Uterine smooth muscle cell (primary cell): ENCODE results near the gene POLR1C. TPM values are rescaled to one million over a fixed set of nuclear protein-coding genes. Genes with fewer than 3 reads are reported as not detected.

Experiments used
- total RNA-seq: library from RNA; depleted of rRNA; stranded (reverse); fragments of >200 nt; gene quantifications from 2 replicates; pipeline ENCODE4 v1.2.3, GENCODE V29; 2014

Gene POLR1C
- total RNA-seq, result 27.7 and 45.9 TPM in 2 replicates

GRCh38 chr6:43516697-43517504 is at the start of gene POLR1C, which contains the start of gene YIPF3:
POLR1C (plus strand) TSS chr6:43517089; CDS start chr6:43517110, 21 bp downstream.
YIPF3 (minus strand) TSS chr6:43516926; CDS start chr6:43516807, 119 bp downstream.

GRCh38 chr6:43477235-43478007 is 39.5 kb upstream of the POLR1C start, which contains the start of gene TJAP1:
TJAP1 (plus strand) TSS chr6:43477570; CDS start chr6:43499002, 21,432 bp downstream.

GRCh38 chr6:43509984-43510826 is 6.7 kb upstream of the POLR1C start, which contains the start of gene LRRC73:
LRRC73 (minus strand) TSS chr6:43510346; CDS start chr6:43509785, 561 bp downstream.

Other genes starting within 250 kb of the POLR1C start
- not detected in 2 replicates for gene SLC22A7, start 218.8 kb upstream of the POLR1C start, total RNA-seq
- gene CRIP3, start 208.3 kb upstream of the POLR1C start, total RNA-seq, result not detected in 2 replicates
- gene ZNF318, start 147.4 kb upstream of the POLR1C start, total RNA-seq, result 5.5 and 7.5 TPM in 2 replicates
- 18.4 and 24.6 TPM in 2 replicates for gene ABCC10, start 89.5 kb upstream of the POLR1C start, total RNA-seq
- 0.66 and 1.1 TPM in 2 replicates for gene DLK2, start 61.5 kb upstream of the POLR1C start, total RNA-seq
- 9.9 and 10.1 TPM in 2 replicates for gene TJAP1, start 39.5 kb upstream of the POLR1C start, total RNA-seq
- 0.44 and 0.62 TPM in 2 replicates for gene LRRC73, start 6.7 kb upstream of the POLR1C start, total RNA-seq
- 72.5 and 97.2 TPM in 2 replicates for gene YIPF3, start 163 bp upstream of the POLR1C start, total RNA-seq
- 20.5 and 27.2 TPM in 2 replicates for gene XPO5, start 58.9 kb downstream of the POLR1C start, total RNA-seq
- 16.7 and 22.9 TPM in 2 replicates for gene POLH, start 59.1 kb downstream of the POLR1C start, total RNA-seq
- 123 and 165 TPM in 2 replicates for gene GTPBP2, start 112.2 kb downstream of the POLR1C start, total RNA-seq
- 21.0 and 37.7 TPM in 2 replicates for gene MAD2L1BP, start 118.8 kb downstream of the POLR1C start, total RNA-seq
- 0.44 and 1.2 TPM in 2 replicates for gene RSPH9, start 127.9 kb downstream of the POLR1C start, total RNA-seq
- gene MRPS18A, start 170.7 kb downstream of the POLR1C start, total RNA-seq, result 38.2 and 39.2 TPM in 2 replicates